Pancreas (tissue), 10 donors: ENCODE measurements around the gene SPATA12. TPM values are rescaled to one million over a fixed set of nuclear protein-coding genes. Genes with fewer than 3 reads are reported as not detected.

Source experiments
- ATAC-seq, 4 donors: fragments of 200-7000 bp; cut with Tn5 transposase; one replicate each; pipeline versions ENCODE4 v1.8.0 to v1.9.1; 2020; ENCODE audit warnings: mild to moderate bottlenecking in 4 of 4, moderate library complexity in 4 of 4
- DNase-seq, 6 donors: peaks; one replicate each; pipeline ENCODE4 v3.0.0-alpha.2; 2020
- FAIRE-seq: peaks from 2 replicates; lab custom pipeline; 2012; peaks lifted over from hg19 to GRCh38; lab: Jason Lieb, UNC
- H3K27ac ChIP-seq, 4 donors: fragments of 200-600 bp; sonication (generic); 1 replicate in 3 of 4; 2 replicates in 1 of 4; pipeline versions ENCODE4 v1.5.0 to v1.8.0; 2020
- H3K27me3 ChIP-seq, 4 donors: fragments of 200-600 bp; one replicate each; pipeline ENCODE4 v1.8.0; 2021
- H3K36me3 ChIP-seq, 3 donors: fragments of 200-600 bp; sonication (generic) in 1 of 3; one replicate each; pipeline versions ENCODE4 v1.5.0 to v1.8.0; 2020 to 2021
- H3K4me1 ChIP-seq, 3 donors: fragments of 200-600 bp; one replicate each; pipeline ENCODE4 v1.8.0; 2021
- H3K4me3 ChIP-seq, 4 donors: fragments of 200-600 bp; sonication (generic) in 2 of 4; one replicate each; pipeline versions ENCODE4 v1.5.0 to v1.8.0; 2020 to 2021
- H3K9me3 ChIP-seq, 4 donors: fragments of 200-600 bp; one replicate each; pipeline ENCODE4 v1.8.0; 2021
- WGBS, 2 donors: extraction: QIAGEN DNeasy Blood & Tissue Kit; methylation state at CpG; one replicate each; pipeline ENCODE4 v1.1.7; 2013; 5-methylcytosine and 5-hydroxymethylcytosine counted together
- intact Hi-C, 3 donors: fragments of 100-400 bp; cut with DNase I; formaldehyde crosslinking; loops; one replicate each; pipeline versions ENCODE4 v1.11.1 to v1.14.2; 2022
- polyA plus RNA-seq, 2 donors: library from polyadenylated mRNA; stranded (reverse); fragments of 200-250 nt; gene quantifications; one replicate each; pipeline ENCODE4 v1.2.3, GENCODE V29; 2013
- total RNA-seq, 6 donors: library from RNA; stranded (reverse); fragmentation: NEBNext Ultra II Directional in 4 of 6; extraction: Animal tissue kit (Norgen Biotek cat#: 25700) in 4 of 6; gene quantifications; one replicate each; pipeline versions ENCODE4 v1.2.1 to v1.2.4, GENCODE V29; 2021 to 2023
- TF ChIP-seq, protein P1 (sequence below), 4 donors: fragments of 200-600 bp; sonication (generic) in 3 of 4; IDR thresholded peaks; one replicate each; pipeline versions ENCODE4 v1.5.0 to v1.8.0; 2021; ENCODE audit warnings: antibody characterized with exemption in 4 of 4
- donor health status: healthy with polysubstance abuse.
- donor health status: DM: no; HTN: no; CAD: no; lungs with moderate emphysema.
- donor health status: DM: no; HTN: no; CAD: no.
- donor health status: control.
- donor health status: control.
- donor health status: Bipolar disorder and iron deficiency.
- donor health status: DM: yes; HTN: yes; CAD: no.
- donor health status: DM: no; HTN: no; CAD: no.
- donor health status: DM: no; HTN: no; CAD: no.
- donor health status: DM: yes; HTN: yes; CAD: no.

Gene SPATA12
- total and polyA plus RNA-seq, 8 donors: 0.06 to 0.12 TPM; not detected in 6

DNA sequence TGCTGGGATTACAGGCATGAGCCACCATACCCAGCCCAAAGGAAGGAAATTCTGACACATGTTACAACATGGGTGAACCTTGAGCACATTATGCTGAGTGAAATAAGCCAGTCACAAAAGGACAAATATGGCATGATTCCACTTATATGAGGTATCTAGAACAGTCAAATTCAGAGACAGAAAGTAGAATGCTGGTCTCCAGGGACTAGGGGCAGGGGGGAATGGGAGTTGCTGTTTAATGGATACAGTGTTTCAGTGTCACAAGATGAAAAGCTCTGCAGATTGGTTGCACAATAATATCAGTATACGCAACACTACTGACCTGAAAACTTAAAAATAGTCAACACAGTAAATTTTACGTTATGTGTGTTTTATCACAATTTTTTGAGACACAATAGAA lies 4.1 kb downstream of the SPATA12 start:
- H3K4me3 ChIP-seq: no peak overlapping the region
- no peak for ATAC-seq
- H3K36me3 ChIP-seq: no peaks in the 10 kb centered on the region
- 90 to 95% methylated on average over 2 of the region's 2 CpGs for WGBS, 2 donors
- H3K27me3 ChIP-seq: no peaks in the 10 kb centered on the region
- no peak for FAIRE-seq
- H3K27ac ChIP-seq: no peak overlapping the region
- TF ChIP-seq, protein P1, sequence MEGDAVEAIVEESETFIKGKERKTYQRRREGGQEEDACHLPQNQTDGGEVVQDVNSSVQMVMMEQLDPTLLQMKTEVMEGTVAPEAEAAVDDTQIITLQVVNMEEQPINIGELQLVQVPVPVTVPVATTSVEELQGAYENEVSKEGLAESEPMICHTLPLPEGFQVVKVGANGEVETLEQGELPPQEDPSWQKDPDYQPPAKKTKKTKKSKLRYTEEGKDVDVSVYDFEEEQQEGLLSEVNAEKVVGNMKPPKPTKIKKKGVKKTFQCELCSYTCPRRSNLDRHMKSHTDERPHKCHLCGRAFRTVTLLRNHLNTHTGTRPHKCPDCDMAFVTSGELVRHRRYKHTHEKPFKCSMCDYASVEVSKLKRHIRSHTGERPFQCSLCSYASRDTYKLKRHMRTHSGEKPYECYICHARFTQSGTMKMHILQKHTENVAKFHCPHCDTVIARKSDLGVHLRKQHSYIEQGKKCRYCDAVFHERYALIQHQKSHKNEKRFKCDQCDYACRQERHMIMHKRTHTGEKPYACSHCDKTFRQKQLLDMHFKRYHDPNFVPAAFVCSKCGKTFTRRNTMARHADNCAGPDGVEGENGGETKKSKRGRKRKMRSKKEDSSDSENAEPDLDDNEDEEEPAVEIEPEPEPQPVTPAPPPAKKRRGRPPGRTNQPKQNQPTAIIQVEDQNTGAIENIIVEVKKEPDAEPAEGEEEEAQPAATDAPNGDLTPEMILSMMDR (IDR thresholded peaks at IDR 0.05): no peak
- intact Hi-C loops: no loop called here
- DNase-seq: no peak
- peaks cover 0 to 8% (median 0%) of the 10 kb centered on the region in 3 donors for H3K4me1 ChIP-seq
- no peaks in the 10 kb centered on the region for H3K9me3 ChIP-seq

DNA sequence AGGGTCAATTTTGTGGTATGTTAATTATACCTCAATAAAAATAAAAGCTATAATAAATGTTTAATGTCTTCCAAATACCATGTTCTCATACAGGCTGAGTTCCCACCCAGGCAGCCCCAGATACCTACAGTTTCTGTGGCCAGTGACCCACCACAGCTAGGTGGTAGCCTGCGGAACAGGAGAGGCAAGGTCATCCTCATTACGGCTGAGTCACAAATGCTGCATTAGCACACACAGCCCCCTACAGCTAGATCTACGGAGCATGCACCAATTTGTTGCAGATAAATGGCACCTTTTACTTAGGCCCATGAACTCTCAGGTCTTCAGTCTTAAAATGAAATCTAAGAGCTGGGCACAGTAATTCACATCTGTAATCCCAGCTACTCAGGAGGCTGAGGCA lies 5.1 kb downstream of the SPATA12 start:
- H3K27ac ChIP-seq: no peak overlapping the region
- H3K4me3 ChIP-seq: no peak overlapping the region
- intact Hi-C loops: no loop called here
- ATAC-seq: no peak
- WGBS, 2 donors: 89 to 92% methylated on average over 3 of the region's 3 CpGs
- no peaks in the 10 kb centered on the region for H3K9me3 ChIP-seq
- FAIRE-seq: no peak
- H3K4me1 ChIP-seq: peaks cover 0 to 8% (median 0%) of the 10 kb centered on the region in 3 donors
- DNase-seq: no peak
- H3K36me3 ChIP-seq: no peaks in the 10 kb centered on the region
- TF ChIP-seq, protein P1 (IDR thresholded peaks at IDR 0.05): no peak
- no peaks in the 10 kb centered on the region for H3K27me3 ChIP-seq

DNA sequence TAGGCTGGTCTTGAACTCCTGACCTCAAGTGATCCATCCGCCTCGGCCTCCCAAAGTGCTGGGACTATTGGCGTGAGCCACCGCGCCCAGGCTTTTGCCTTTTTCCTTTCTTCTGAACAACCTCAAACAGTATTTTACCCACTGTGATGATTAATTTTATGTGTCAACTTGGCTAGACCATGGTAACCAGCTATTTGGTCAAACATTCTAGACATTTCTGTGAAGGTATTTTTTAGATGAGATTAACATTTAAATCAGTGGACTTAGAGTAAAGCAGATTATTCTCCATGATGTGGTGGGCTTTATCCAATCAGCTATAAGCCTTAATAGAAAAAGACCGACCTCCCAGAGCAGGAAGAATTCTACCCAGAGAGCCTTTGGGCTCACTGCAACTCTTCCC lies 6.0 kb downstream of the SPATA12 start:
- FAIRE-seq (no peak), ATAC-seq (no peak), DNase-seq (no peak)
- Histone ChIP-seq H3K36me3 (no peaks in the 10 kb centered on the region), H3K4me3 (no peak overlapping the region), H3K27ac (no peak overlapping the region), H3K4me1 (peaks cover 0 to 6% (median 0%) of the 10 kb centered on the region in 3 donors), H3K9me3 (no peaks in the 10 kb centered on the region), H3K27me3 (no peaks in the 10 kb centered on the region)
- 95 to 96% methylated on average over 6 of the region's 6 CpGs for WGBS, 2 donors
- TF ChIP-seq, protein P1 (IDR thresholded peaks at IDR 0.05): no peak
- intact Hi-C loops: no loop called here

DNA sequence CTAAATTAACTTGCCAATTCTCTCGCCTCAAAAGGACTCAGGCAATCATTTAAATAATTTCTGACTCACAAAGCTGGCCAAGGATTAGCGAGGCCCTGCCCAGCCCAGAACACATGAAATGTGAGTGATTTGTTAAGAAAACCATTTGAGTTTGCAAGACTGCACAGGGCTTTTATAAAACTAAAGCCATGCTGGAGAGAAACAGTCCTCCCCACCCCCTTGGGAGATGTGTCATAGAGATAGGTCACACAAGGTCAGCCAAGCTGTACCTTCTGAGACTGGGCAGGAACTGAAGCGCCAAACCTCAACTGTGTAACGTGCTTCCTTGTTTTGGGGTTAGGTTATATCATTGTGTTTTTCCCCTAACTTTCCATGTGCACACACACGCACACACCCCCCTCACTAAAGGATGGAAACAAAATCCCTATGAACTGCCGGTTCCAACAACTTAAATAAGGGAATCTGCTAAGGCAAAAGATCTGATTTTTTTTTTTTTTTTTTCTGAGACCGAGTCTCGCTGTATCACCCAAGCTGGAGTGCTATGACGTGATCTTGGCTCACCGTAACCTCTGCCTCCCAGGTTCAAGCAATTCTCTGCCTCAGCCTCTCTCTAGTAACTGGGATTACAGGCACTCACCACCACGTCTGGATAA lies 8.1 kb downstream of the SPATA12 start:
- 71 to 73% methylated on average over 11 of the region's 11 CpGs for WGBS, 2 donors
- peak in 3 of 4 donors; percentile 75 to 90 (median 88) for ATAC-seq
- Histone ChIP-seq H3K4me3 (no peak overlapping the region), H3K27me3 (no peaks in the 10 kb centered on the region), H3K36me3 (no peaks in the 10 kb centered on the region), H3K9me3 (no peaks in the 10 kb centered on the region), H3K4me1 (peaks cover 0 to 6% (median 0%) of the 10 kb centered on the region in 3 donors), H3K27ac (peak overlapping the region in 2 of 4 donors; percentile 29 to 42)
- FAIRE-seq: no peak
- TF ChIP-seq, protein P1 (IDR thresholded peaks at IDR 0.05): no peak
- DNase-seq: peak in 2 of 6 donors; percentile 5 to 21
- intact Hi-C loops: no loop called here

DNA sequence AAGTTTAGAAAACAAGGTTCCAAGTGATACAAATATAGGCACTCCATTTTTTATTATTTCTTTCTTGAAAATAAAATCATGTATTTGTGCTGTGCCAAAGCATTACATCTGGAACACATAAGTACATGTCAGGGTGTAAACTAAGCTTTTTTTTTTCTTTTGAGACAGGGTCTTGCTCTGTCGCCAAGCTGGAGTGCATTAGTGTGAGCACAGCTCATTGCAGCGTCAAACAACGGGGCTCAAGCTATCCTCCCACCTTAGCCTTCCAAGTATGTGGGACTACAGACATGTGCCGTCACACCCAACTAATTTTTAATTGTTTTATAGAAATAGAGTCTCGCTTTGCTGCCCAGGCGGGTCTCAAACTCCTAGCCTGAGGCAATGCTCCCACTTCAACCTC lies 9.0 kb downstream of the SPATA12 start:
- 72 to 90% methylated on average over 5 to 6 of the region's 6 CpGs for WGBS, 2 donors
- Histone ChIP-seq H3K4me3 (no peak overlapping the region), H3K36me3 (no peaks in the 10 kb centered on the region), H3K4me1 (peaks cover 0 to 6% (median 0%) of the 10 kb centered on the region in 3 donors), H3K9me3 (no peaks in the 10 kb centered on the region), H3K27me3 (no peaks in the 10 kb centered on the region), H3K27ac (no peak overlapping the region)
- intact Hi-C loops: no loop called here
- TF ChIP-seq, protein P1 (IDR thresholded peaks at IDR 0.05): no peak
- no peak for DNase-seq
- no peak for FAIRE-seq
- ATAC-seq: no peak
